ENCODE data around the gene OR4S2.

OR4S2 gene

GRCh38 chr11:55648027-55648426 is at the start of gene OR4S2:
Gene OR4S2 (plus strand): TSS chr11:55648327. CDS start chr11:55650904, 2,577 bp downstream.
- DNase-seq = no peak

GRCh38 chr11:55607545-55607944 is 40.6 kb upstream of the OR4S2 start, which contains the start of gene OR4C11:
Gene OR4C11 (minus strand): TSS chr11:55607645. CDS start chr11:55604373, 3,272 bp downstream.
- no peak for DNase-seq

GRCh38 chr11:55624531-55624930 is 23.6 kb upstream of the OR4S2 start:
- no peak for DNase-seq

- DNase-seq = no peak
Observed at GRCh38 chr11:55634813-55635212, 13.3 kb upstream of the OR4S2 start, which contains the start of gene OR4P4. Gene OR4P4 (plus strand): TSS chr11:55635113.

GRCh38 chr11:55652560-55652959 is 4.4 kb downstream of the OR4S2 start:
- DNase-seq = no peak

- DNase-seq = no peak
Observed at GRCh38 chr11:55655096-55655495, 7.0 kb downstream of the OR4S2 start.

- no peak for DNase-seq
Observed at GRCh38 chr11:55658031-55658573, 10.0 kb downstream of the OR4S2 start.

GRCh38 chr11:55658608-55659007 is 10.5 kb downstream of the OR4S2 start:
- DNase-seq = no peak

- no peak for DNase-seq
Observed at GRCh38 chr11:55661901-55662300, 13.8 kb downstream of the OR4S2 start, which contains the start of gene OR4C6. Gene OR4C6 (plus strand): TSS chr11:55662201. CDS start chr11:55665167, 2,966 bp downstream.

- DNase-seq = no peak
Observed at GRCh38 chr11:55669376-55669775, 21.2 kb downstream of the OR4S2 start.

GRCh38 chr11:55673860-55674259 is 25.7 kb downstream of the OR4S2 start:
- DNase-seq = no peak

GRCh38 chr11:55697817-55698216 is 49.7 kb downstream of the OR4S2 start:
- no peak for DNase-seq

- no peak for DNase-seq
Observed at GRCh38 chr11:55701429-55701828, 53.3 kb downstream of the OR4S2 start.

Measured in SIG-M5 (cell line).